Trophoblast cell (in vitro differentiated cells and primary cell): ENCODE data around the gene ARHGAP27.

ENCODE experiments used
- DNase-seq, 2 donors: peaks; one replicate each; pipeline ENCODE4 v3.0.0-alpha.2; 2016
- H2AFZ ChIP-seq: 2 replicates; pipeline ENCODE4 v1.6.1; 2013; ENCODE audit warnings: low read length, moderate library complexity, mild to moderate bottlenecking; ENCODE audit not compliant: insufficient read depth, poor library complexity
- H2AK5ac ChIP-seq: 2 replicates; pipeline ENCODE4 v1.6.1; 2013; ENCODE audit warnings: mild to moderate bottlenecking, low read length
- H2BK120ac ChIP-seq: 2 replicates; pipeline ENCODE4 v1.6.1; 2013; ENCODE audit warnings: low read length, mild to moderate bottlenecking, moderate library complexity; ENCODE audit not compliant: insufficient read depth, poor library complexity
- H2BK12ac ChIP-seq: 2 replicates; pipeline ENCODE4 v1.6.1; 2013; ENCODE audit warnings: mild to moderate bottlenecking, low read length, moderate library complexity
- H2BK5ac ChIP-seq: 2 replicates; pipeline ENCODE4 v1.6.1; 2013; ENCODE audit warnings: low read length, low read depth, moderate library complexity, mild to moderate bottlenecking; ENCODE audit not compliant: poor library complexity
- H3K14ac ChIP-seq: 2 replicates; pipeline ENCODE4 v1.6.1; 2013; ENCODE audit warnings: mild to moderate bottlenecking, low read length
- H3K18ac ChIP-seq: 2 replicates; pipeline ENCODE4 v1.6.1; 2013; ENCODE audit warnings: mild to moderate bottlenecking, low read length
- H3K23ac ChIP-seq: 2 replicates; pipeline ENCODE4 v1.6.1; 2013; ENCODE audit warnings: low read length
- H3K27ac ChIP-seq: 2 replicates; pipeline ENCODE4 v1.5.1; 2013; ENCODE audit warnings: low read depth, mild to moderate bottlenecking, inconsistent platforms, low read length, moderate library complexity
- H3K27me3 ChIP-seq: 2 replicates; pipeline ENCODE4 v1.6.1; 2013; ENCODE audit warnings: inconsistent platforms, mild to moderate bottlenecking, low read length, moderate library complexity; ENCODE audit not compliant: insufficient read depth
- H3K36me3 ChIP-seq, 2 experiments: 1 replicate in 1 of 2; 2 replicates in 1 of 2; pipeline ENCODE4 v1.6.1; 2013; ENCODE audit warnings: low read length in 2 of 2, mild to moderate bottlenecking in 2 of 2, moderate library complexity in 1 of 2; ENCODE audit not compliant: insufficient read depth in 2 of 2, control insufficient read depth in 1 of 2
- H3K4ac ChIP-seq: 2 replicates; pipeline ENCODE4 v1.6.1; 2013; ENCODE audit warnings: low read depth, mild to moderate bottlenecking, low read length, moderate library complexity
- H3K4me1 ChIP-seq, 2 experiments: 1 replicate in 1 of 2; 2 replicates in 1 of 2; pipeline ENCODE4 v1.6.1; 2013; ENCODE audit warnings: low read length in 2 of 2, mild to moderate bottlenecking in 2 of 2, moderate library complexity in 1 of 2; ENCODE audit not compliant: insufficient read depth in 2 of 2, control insufficient read depth in 1 of 2
- H3K4me2 ChIP-seq: 2 replicates; pipeline ENCODE4 v1.6.1; 2013; ENCODE audit warnings: inconsistent platforms, mild to moderate bottlenecking, low read length, moderate library complexity
- H3K4me3 ChIP-seq: 2 replicates; pipeline ENCODE4 v1.5.1; 2013; ENCODE audit warnings: mild to moderate bottlenecking, low read depth, low read length, inconsistent platforms
- H3K79me1 ChIP-seq: one replicate; pipeline ENCODE4 v1.6.1; 2013; ENCODE audit warnings: low read length
- H3K79me2 ChIP-seq: 2 replicates; pipeline ENCODE4 v1.6.1; 2013; ENCODE audit warnings: low read length, mild to moderate bottlenecking; ENCODE audit not compliant: control insufficient read depth, insufficient read depth, poor library complexity
- H3K9ac ChIP-seq: 2 replicates; pipeline ENCODE4 v1.6.1; 2013; ENCODE audit warnings: mild to moderate bottlenecking, low read length
- H3K9me3 ChIP-seq: 2 replicates; pipeline ENCODE4 v1.6.1; 2013; ENCODE audit warnings: low read depth, mild to moderate bottlenecking, control low read depth, inconsistent platforms, low read length; ENCODE audit not compliant: insufficient read depth
- H4K12ac ChIP-seq: 2 replicates; pipeline ENCODE4 v1.6.1; 2013; ENCODE audit warnings: low read depth, mild to moderate bottlenecking, low read length, moderate library complexity
- H4K8ac ChIP-seq: 2 replicates; pipeline ENCODE4 v1.6.1; 2013; ENCODE audit warnings: low read depth, mild to moderate bottlenecking, low read length, moderate library complexity
- H4K91ac ChIP-seq: one replicate; pipeline ENCODE4 v1.6.1; 2013; ENCODE audit warnings: low read depth, mild to moderate bottlenecking, low read length, moderate library complexity
- WGBS: extraction: QIAGEN DNeasy Blood & Tissue Kit; methylation state at CpG from one replicate; pipeline ENCODE4 v1.1.7; 2013; ENCODE audit warnings: missing lambda C conversion rate; ENCODE audit not compliant: insufficient read length, insufficient coverage; ENCODE audit errors: extremely low coverage; 5-methylcytosine and 5-hydroxymethylcytosine counted together

ARHGAP27 gene

GRCh38 chr17:45429339-45430005, 3.2 kb downstream of the ARHGAP27 start:
- Histone ChIP-seq H3K9ac (no peak overlapping the region), H3K36me3 (no peaks in the 10 kb centered on the region), H3K79me1 (peaks cover 23% of the 10 kb centered on the region), H3K14ac (no peak overlapping the region), H4K91ac (no peak overlapping the region), H3K27ac (no peak overlapping the region), H2AK5ac (no peak overlapping the region), H3K4me3 (no peak overlapping the region), H3K9me3 (no peaks in the 10 kb centered on the region), H2BK5ac (no peak overlapping the region), H2BK12ac (no peak overlapping the region), H4K8ac (no peak overlapping the region), H3K23ac (no peak overlapping the region), H3K4ac (no peak overlapping the region), H3K79me2 (peaks cover 2% of the 10 kb centered on the region), H3K4me2 (peak overlapping the region; percentile 50), H3K27me3 (peaks cover 21% of the 10 kb centered on the region), H2BK120ac (no peak overlapping the region), H4K12ac (no peak overlapping the region), H2AFZ (no peak overlapping the region), H3K4me1 (peaks cover 15 to 31% of the 10 kb centered on the region in 2 experiments), H3K18ac (no peak overlapping the region)
- WGBS: no CpG with 5 or more reads among the region's 82 CpGs
- DNase-seq: peak; percentile 35 to 40

- H4K91ac ChIP-seq: no peak overlapping the region
- no peak overlapping the region for H2BK12ac ChIP-seq
- H3K9me3 ChIP-seq: no peaks in the 10 kb centered on the region
- peaks cover 15 to 35% of the 10 kb centered on the region in 2 experiments for H3K4me1 ChIP-seq
- peaks cover 2% of the 10 kb centered on the region for H3K79me2 ChIP-seq
- H3K27ac ChIP-seq: no peak overlapping the region
- WGBS: no CpG with 5 or more reads among the region's 15 CpGs
- no peak for DNase-seq
- H3K4me3 ChIP-seq: no peak overlapping the region
- H4K8ac ChIP-seq: no peak overlapping the region
- H3K4me2 ChIP-seq: peak overlapping the region; percentile 50
- no peak overlapping the region for H3K9ac ChIP-seq
- no peak overlapping the region for H3K14ac ChIP-seq
- H3K18ac ChIP-seq: no peak overlapping the region
- peaks cover 23% of the 10 kb centered on the region for H3K79me1 ChIP-seq
- no peak overlapping the region for H2BK120ac ChIP-seq
- H3K4ac ChIP-seq: no peak overlapping the region
- H2AK5ac ChIP-seq: no peak overlapping the region
- no peak overlapping the region for H2AFZ ChIP-seq
- H3K36me3 ChIP-seq: no peaks in the 10 kb centered on the region
- H4K12ac ChIP-seq: no peak overlapping the region
- peaks cover 21% of the 10 kb centered on the region for H3K27me3 ChIP-seq
- no peak overlapping the region for H3K23ac ChIP-seq
- H2BK5ac ChIP-seq: no peak overlapping the region
Observed at GRCh38 chr17:45428931-45429338, 3.7 kb downstream of the ARHGAP27 start.

GRCh38 chr17:45428050-45428617, 4.5 kb downstream of the ARHGAP27 start:
- Histone ChIP-seq H4K8ac (no peak overlapping the region), H3K27me3 (peaks cover 21% of the 10 kb centered on the region), H3K9me3 (no peaks in the 10 kb centered on the region), H3K4me3 (no peak overlapping the region), H2BK12ac (no peak overlapping the region), H3K4me1 (peaks cover 15 to 34% of the 10 kb centered on the region in 2 experiments), H3K79me1 (peaks cover 23% of the 10 kb centered on the region), H2BK120ac (no peak overlapping the region), H3K4me2 (no peak overlapping the region), H4K91ac (no peak overlapping the region), H2AFZ (no peak overlapping the region), H3K27ac (no peak overlapping the region), H3K79me2 (peaks cover 2% of the 10 kb centered on the region), H3K4ac (no peak overlapping the region), H3K9ac (no peak overlapping the region), H2BK5ac (no peak overlapping the region), H3K14ac (no peak overlapping the region), H2AK5ac (no peak overlapping the region), H3K36me3 (no peaks in the 10 kb centered on the region), H4K12ac (no peak overlapping the region), H3K23ac (no peak overlapping the region), H3K18ac (no peak overlapping the region)
- whole genome bisulfite sequencing: no CpG with 5 or more reads among the region's 26 CpGs
- peak; percentile 63 to 82 for DNase-seq

GRCh38 chr17:45427181-45427835, 5.4 kb downstream of the ARHGAP27 start:
- Histone ChIP-seq H3K27ac (no peak overlapping the region), H2BK12ac (no peak overlapping the region)
- WGBS: no CpG with 5 or more reads among the region's 11 CpGs

More at GRCh38 chr17:45427181-45427835, 5.4 kb downstream of the ARHGAP27 start:
- no peak overlapping the region for H3K14ac ChIP-seq
- no peaks in the 10 kb centered on the region for H3K36me3 ChIP-seq
- H2BK120ac ChIP-seq: no peak overlapping the region
- no peak overlapping the region for H3K4me3 ChIP-seq
- H3K18ac ChIP-seq: no peak overlapping the region
- no peak for DNase-seq
- no peak overlapping the region for H4K8ac ChIP-seq
- no peak overlapping the region for H2AFZ ChIP-seq
- no peak overlapping the region for H3K4me2 ChIP-seq
- H2BK5ac ChIP-seq: no peak overlapping the region
- H3K27me3 ChIP-seq: peaks cover 21% of the 10 kb centered on the region
- no peak overlapping the region for H3K23ac ChIP-seq
- H3K4me1 ChIP-seq: peaks cover 15 to 27% of the 10 kb centered on the region in 2 experiments
- H3K79me1 ChIP-seq: peaks cover 19% of the 10 kb centered on the region
- no peak overlapping the region for H3K4ac ChIP-seq
- H3K9me3 ChIP-seq: no peaks in the 10 kb centered on the region
- H4K12ac ChIP-seq: no peak overlapping the region
- H3K9ac ChIP-seq: no peak overlapping the region
- no peak overlapping the region for H2AK5ac ChIP-seq
- peaks cover 2% of the 10 kb centered on the region for H3K79me2 ChIP-seq
- no peak overlapping the region for H4K91ac ChIP-seq
